Stromal cell of bone marrow (primary cell): ENCODE measurements around the gene LRTM1.

Source experiments
- DNase-seq: peaks from one replicate; pipeline ENCODE4 v3.0.0-alpha.2; 2012; ENCODE audit warnings: low read depth

LRTM1 gene

DNA sequence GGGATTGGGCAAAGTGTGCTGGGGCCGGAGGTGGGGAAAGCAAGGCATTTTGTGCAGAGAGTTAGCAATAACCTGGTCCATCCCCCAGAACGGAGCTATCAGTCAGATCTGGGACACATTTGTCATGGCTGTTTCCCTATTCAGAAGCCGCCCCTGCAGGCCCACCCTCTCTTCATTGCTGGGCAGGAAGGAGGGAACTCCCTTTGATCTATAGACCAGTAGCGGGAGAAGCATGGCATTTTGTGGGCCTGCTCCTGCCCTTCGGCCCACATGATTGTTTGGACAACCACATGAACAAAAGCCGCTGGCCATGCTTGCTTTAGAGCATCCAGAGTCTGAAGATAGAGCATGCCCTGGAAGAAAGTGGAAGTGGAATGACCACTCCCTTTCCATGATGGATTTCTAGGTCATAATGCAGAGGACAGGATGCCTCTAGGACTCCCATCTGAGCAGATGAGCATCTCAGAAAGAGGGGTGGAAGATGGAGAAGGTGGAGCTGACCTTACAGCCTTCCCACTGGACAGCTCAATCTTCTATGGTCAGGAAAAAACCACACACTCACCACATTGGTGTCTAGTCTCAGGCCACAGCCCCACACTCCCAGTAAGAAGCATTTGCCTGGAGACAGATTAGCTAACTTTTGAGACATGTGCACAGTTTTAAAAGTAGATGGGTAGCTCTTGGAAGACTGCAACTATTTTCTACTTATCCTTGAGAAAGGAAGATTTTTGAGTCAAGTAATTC lies 11.9 kb upstream of the LRTM1 start:
- DNase-seq, result peak; percentile 9

DNA sequence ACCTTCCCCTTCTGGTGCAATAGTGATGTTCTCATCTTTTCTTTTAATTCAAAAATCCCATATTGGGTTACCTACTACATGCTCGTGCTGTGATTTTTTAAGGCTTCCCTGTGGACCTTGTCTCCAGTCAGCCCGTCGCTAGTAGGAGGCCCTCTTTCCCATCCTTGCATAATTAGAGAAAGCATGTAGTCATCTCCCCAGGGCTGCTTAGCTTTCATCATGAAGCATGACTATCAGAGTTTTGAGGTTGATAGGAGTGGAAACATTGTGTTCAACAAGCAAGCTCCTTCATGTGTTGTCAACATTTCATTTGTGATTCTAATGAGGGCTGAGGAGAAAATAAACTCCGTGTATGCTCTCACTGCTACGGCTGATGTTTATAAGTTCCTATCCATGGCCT lies 8.7 kb upstream of the LRTM1 start:
- DNase-seq, result peak; percentile 70

DNA sequence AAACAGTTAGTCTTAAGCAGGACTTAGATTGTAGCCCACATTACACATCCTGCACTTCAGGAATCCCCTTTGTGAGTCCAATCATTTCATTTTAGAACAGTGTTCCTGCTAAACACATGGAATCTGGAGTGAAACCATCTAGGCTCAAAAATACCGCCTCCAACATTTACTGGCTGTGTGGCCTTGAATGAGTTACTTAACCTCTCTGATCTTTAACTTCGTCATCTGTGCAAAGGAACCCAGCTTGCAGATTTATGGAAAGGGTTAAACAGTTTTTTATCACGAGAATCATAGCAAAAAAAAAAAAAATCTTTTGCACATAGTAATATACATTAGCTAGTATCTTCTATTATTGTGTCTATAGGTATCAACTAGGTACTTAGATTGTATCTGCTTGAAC lies 8.0 kb upstream of the LRTM1 start:
- DNase-seq, result no peak

DNA sequence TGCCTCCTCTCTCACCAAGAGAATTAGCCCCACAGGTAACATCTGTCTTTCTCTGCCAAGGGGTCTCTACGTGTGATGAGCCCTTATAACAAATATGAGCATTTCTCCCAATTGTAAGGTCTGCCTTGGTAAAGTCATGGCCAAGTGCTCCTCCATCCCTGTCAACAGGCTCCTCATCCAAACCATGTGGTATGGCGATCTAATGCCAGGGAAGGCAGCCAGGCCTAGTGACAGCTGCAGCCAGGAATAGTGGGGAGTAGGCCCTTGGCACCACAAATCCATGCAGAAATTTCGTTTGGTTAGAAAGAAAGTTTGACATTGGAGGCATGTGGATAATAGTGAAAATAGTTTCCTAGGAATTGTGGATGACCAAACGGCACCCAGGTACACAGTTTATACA lies 4.7 kb upstream of the LRTM1 start:
- no peak for DNase-seq

DNA sequence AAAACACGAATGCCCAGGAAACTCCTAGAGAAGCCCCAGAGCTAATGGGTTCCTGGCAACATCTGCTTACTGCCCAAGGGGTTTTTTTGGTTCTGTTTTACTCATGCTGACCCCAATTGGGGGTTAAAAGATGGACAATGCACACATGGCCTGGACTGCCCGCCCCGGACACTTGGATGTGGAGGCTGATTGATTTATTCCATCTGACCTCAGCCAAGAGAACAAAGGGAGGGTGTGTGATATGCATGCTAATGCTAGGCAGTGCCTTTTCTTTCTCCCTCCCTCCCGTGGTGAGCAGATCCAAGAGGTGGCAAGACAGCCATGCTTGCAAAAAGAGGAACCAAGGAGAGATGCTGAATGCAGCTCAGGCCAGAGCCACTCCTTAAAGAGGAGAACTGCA lies 3.3 kb upstream of the LRTM1 start:
- DNase-seq, result no peak

DNA sequence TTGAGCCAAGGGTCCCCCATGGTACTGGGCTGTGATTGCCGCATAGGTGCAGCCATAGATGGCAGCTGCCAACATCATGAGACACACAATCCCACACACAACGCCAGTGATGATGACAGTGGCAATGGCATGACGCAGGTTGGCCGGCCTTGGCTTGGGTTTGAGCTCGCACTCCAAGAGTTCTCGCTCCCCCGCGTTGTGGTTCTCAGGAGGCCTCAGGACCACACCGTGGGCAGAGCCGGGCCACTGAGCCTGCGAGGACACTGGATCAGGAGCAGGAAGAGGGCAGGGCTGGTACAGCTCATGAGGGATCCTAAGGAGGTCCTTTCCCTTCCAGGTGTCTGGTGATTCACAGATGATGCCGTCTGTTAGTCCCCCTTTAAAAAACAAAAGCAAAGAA lies 9.3 kb downstream of the LRTM1 start:
- DNase-seq, result no peak

DNA sequence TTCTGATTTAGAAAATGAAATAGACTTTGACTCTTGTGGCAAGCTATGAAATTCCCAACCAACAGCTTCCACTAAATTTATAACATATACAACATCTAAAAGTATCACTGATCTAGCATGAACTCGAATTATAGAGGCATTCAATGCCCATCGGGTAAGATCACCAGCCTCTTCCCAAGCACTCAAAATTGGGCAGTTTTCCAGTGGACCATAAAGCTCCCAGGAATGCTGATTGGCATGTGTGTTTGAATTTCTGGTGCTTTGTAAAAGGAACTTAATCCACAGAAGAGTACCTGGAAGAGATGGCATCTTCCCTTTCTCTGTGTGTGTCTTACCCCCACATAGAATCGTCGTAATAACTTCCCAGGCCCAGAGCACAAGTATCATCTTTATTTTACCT lies 10.0 kb downstream of the LRTM1 start:
- DNase-seq, result no peak

DNA sequence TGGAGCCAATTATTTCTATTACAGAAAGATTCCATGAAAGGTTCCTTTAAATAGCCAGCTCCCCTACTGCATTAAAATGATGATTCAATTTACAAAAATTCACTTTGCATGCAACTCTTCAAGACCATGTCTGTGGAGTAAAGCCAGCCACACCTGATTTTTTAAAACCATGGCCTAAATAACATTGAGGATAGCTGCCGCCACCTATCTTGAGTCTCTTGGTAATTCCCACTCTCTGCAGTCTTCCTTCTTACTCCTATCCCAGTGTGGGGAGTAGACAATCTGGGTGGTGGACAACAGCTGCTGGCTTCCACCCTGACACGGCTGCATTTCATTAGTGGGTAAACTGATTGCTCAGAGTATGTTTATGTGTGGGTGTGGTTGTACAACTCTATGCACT lies 10.7 kb downstream of the LRTM1 start:
- no peak for DNase-seq

DNA sequence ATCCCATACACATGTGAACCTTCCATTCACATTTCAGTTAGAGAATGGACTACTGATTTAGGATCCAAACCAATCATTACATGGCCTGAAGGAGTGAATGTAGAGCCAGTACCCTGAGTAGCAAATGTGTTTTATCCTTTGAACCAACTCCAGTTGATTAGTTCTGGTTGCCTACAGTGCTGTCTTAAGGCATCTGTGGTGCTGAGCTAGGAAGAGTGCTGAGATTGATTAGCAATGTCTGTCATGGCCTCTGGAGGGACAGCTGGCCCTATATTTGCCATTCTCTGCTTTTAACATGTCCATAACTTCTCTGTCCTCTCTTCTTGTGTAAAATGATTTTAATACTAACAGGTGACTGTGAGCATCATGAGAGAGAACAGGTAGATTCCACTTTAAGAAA lies 11.1 kb downstream of the LRTM1 start:
- no peak for DNase-seq

DNA sequence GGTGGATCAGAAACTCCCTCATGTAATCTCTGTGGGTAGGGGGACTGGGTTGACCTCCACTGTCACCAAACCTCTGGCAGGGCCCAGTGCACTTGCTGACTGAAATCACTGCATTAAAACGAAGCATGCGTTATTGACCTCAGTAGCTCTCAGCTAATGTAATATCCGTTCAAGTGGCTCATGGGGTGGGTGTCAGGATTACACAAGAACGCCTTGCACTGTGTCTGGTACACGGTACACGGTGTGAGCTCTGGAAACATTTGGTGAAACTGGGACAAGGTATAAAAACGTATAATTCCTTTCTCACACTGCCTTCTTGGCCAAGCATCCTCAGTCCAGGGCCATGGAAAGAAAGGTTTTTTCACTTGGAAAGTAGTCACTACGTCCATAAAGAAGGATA lies 11.9 kb downstream of the LRTM1 start:
- DNase-seq, result no peak

DNA sequence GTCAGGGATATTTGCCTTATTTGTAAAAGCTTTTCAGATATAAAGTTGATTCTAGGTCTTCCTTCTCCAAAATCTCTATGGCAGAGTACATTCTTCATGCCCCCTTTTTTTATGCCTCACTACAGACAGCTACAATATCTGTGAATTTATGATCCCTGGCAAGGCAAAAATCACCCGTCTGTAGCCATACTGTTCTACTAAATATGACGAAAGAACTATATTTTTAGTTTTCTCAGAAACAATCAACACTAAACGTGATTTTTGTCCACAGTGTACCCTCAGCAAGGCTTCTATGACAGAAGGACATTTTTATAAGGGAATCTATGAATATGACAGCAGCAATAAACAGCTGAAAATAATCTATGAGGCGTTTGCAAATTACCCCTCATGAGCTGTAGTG lies 12.7 kb downstream of the LRTM1 start:
- DNase-seq, result no peak

DNA sequence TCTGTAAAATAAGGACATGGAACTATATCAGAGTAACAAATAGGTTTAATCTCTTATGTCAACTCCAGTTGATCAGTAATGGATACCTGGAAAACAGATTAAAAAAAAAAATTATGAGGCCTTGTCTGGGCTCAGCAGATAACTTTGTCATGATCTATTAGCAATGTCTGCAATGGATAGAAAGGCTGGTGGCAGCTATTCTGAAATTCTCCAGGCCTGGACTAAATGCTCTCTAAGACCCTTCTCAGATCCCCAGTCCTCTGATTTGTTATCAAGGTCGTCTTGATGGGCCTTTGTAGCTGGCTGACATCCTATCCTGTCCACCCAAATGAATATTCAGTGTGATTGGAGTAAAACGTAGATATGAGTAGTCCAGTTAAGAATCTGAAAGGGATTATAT lies 13.7 kb downstream of the LRTM1 start:
- DNase-seq, result no peak

DNA sequence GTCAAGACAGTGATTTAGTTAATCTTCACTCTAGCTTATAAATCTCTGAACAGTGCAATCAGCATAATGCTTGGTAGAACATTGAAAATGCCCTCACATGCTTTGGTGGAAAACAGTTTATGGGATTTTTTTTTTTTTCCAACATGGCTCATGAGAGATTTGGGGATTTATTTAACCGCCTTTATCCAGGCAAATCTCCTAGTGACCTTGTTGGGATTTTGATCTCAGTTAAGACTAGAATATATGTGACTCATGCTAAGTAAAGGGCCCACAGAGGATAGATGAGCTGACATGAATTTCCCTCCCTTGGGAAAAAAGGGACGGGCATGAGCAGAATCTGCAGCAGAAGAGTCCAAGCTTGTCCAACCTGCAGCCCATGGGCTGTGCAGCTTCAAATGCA lies 18.7 kb downstream of the LRTM1 start:
- no peak for DNase-seq

DNA sequence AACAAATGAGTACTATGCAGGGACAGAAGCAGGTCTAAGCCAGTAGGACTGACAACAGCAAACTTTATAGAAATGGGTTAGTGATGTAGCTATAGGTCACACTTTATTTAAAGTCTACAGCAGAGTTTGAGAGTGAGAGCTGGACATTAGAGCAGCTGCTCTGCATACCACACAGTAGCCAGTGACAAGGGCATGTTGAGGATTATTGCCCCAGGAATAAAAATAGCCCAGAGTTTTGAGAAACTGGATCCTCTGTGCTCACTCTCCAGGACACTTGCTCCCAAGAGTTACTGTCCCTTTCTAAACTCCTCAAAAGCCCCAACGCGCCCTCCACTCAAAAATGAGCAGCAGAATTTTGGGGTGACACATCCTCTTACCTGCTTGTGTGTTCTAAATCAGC lies 21.1 kb downstream of the LRTM1 start:
- no peak for DNase-seq

DNA sequence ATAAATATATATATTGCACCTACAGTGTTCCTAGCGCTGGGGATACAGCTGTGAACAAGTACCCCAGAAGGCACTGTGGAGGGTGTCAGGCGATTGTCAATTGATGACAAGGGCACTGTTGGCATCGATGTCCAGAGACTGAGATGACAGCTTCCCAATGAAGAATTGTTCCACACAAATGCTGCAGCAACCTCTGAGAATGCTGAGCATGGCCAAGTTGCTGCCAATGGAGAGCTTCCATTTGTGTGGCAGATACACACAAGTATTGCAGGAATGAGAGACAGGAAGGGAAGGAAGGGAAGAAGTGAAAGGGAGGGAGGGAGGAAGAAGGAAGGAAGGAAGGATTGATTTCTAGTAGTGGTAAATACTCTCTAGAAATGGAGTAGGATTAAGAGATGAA lies 21.9 kb downstream of the LRTM1 start:
- DNase-seq, result no peak

DNA sequence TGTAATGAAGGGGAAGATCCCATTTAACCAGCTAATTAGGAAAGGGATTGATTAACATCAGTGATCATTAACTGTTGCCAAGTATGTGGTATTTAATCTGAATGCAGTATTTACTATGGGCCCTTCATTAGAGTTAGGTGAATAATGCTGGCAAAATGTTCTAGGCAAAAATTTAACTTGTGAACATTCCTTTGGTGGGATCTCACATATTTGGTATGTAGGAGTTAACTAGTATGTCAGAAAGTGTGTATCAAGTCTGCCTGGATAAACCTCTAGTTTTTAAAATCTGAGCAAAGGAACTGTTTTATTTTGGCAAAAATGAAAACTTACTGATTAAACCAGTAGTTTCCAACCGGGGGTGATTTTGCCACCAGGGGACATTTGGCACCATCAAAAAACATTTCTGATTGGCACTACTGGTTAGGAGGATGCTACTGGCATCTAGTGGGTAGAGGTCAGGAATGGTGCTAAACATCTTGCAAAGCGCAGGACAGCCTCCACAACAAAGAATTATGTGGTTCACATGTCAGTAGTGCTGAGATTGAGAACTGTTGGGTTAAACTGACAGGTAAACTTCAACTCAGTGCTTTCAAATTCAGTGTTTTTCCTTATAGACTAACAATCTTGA lies 22.5 kb downstream of the LRTM1 start:
- no peak for DNase-seq

DNA sequence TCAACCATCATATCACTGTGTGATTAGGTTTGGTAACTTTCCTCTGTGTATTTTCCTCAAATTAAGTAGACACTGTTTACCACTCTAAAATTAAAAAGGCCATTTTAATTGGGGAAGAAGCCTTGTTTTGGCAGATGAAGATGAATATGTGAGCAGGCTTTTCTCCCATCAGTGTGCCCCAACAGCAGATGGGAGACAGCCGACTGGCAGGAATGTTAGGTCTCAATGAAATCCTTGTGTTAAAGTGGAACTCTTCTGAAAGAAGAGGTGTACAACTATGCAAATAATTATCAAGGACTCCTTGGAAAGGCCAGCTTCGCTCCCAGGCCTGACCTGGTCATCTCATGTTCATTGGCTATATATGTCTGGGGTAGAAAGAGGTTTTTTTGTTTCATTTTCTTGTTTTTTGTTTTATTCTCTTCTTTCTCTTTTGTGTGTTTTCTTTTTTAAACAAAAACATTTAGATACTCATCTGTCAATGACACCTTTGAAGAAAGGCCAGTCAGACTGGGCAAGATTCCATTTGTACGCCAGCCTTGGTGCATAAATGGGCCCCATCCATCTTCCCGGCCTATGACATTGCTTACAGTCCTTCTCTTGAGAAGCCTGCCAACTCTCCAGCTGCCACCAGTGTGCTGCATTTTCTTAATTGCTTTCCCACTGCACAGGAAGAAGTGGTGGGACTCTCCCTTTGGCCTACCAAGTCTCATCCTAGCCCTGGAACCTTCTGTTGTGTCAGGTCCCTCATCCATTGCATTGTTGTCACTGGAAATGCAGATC lies 25.8 kb downstream of the LRTM1 start:
- no peak for DNase-seq

DNA sequence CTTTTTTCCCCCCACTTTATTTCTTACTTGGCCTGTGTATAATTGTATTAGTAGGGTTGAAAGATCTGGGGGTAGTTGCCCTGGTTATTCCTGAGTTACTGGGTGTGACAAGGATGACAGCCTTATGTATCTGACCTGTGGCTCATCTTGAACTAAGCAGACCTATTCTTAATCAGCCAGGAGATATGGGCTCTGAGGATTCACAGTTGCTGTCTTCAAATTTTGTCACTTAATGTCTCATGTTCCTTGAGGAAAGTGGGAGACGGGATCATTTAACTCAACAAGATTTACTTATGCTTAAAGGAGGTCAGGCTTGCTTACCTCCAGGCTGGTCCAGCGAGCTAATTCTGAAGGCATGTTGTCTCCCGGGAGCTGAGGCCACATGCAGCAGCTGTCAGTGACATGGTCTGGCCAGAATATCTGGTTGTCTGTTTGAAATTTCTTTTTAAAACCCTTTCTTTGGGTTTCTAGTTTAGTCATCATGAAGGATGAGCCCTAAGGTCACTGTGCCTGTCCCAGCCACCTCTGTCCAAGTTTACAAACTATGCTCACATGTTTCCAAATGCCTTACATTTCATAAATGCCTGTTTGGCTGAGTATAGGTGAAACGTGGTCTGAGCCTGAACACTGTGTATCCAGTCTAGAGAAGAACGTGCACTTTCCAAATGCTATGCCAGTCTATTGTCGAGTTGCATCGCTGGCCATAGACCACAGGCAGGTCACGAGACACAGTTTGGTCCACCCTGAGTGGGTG lies 26.8 kb downstream of the LRTM1 start:
- no peak for DNase-seq

DNA sequence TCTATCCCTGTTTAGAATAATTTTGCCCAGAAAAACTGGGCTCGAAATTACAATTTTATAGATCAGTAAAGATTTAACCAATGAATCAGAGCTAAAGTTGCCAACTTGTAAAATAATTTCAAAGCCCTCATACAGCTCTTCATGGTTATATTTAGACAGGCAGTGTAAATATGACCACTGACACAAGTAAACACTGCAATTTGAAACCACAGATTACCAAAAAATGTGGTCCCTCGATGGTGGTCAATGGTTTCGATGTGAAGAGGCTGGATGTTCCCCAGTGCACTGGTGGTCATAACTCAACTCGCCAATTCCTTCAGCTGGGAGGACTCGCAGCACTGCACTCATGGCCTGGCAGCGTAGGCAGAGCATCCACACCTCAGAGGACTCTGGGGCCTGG lies 28.6 kb downstream of the LRTM1 start:
- DNase-seq, result no peak

DNA sequence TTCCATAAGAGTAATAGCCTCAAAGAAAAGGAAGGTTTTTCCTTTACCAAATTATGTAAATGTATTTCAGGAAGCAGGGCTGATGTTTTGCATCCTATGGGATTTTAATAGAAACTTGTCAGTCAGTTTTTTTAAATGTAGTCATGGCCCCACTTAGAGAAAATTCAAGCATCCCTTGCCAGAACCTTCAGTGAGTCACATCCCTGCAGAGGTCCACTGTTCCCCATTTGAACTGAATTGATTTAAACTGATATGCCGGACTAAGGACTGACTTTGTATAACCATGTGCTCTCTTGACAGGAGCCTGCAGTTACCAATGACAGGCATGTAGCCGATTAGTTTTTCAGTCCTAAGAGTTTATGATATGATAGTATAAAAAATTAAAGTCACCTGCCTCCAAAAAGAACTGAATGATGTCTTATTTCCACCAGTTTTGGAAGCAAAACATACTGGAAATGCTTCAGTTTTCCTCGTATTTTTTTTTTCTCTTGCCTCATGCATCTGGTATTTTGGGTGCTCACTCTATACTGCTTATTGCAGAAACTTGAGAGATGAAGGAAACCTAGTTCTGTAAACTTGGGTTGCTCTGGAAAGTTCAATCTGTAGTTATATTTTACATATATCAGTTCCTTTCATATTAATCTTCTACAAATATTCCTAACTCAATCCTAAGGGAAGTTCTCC lies 30.7 kb downstream of the LRTM1 start:
- DNase-seq, result peak; percentile 82

DNA sequence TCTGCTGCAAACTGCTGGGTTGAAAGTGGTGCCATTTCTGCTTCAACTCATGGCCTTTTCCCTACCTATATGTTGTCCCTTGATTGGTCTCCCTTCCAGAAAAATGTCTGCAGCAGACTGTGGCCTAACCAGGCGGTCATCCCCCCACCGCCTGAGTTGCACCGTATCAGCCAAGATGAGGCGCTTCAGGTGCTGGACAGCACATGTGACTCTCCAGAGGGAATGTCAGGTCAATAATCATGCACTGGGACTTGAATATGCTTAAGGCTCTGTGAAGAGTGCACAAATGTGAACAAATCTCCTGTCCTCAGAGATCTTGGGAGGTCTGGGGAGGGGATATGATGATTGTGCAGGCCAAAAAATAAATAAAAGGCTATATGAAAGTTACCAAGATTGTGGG lies 32.2 kb downstream of the LRTM1 start:
- no peak for DNase-seq

DNA sequence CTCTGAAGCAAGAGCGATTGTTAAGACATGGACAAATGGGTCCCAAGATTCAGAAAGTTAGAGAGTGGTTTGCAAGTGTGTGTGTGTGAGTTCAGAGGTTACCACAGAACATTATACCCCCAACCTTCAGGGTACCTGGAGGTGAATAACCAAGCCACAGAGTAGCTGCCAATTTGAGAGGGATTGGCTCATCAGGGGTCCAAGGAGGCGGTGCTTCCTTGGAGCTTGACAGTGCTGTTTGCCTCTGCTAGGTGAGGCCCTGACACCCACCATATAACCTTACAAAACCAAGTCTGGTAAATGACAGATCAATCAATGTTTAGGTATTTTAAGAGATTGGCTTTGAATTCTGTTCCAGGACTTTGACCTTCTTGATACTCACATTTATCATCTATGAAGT lies 35.7 kb downstream of the LRTM1 start:
- no peak for DNase-seq
